HG03520 (cell line): ENCODE results near the gene TRAPPC14.
A peak's percentile ranks its signal among the peaks of the same experiment; 100 is the strongest.
"Not testable (repeated sequence)": the region's sequence is repeated elsewhere in the genome, so short reads cannot be mapped to it uniquely, and the experiment has no call there.

Source experiments
- ATAC-seq: cut with Tn5 transposase; IDR thresholded peaks from one replicate; pipeline ENCODE4 v1.9.1; 2021; ENCODE audit warnings: mild to moderate bottlenecking, moderate library complexity; ENCODE audit not compliant: unreplicated experiment

The TRAPPC14 gene

GRCh38 chr7:100154651-100155491 lies 3.7 kb downstream of the TRAPPC14 start:
- no peak for ATAC-seq

DNA sequence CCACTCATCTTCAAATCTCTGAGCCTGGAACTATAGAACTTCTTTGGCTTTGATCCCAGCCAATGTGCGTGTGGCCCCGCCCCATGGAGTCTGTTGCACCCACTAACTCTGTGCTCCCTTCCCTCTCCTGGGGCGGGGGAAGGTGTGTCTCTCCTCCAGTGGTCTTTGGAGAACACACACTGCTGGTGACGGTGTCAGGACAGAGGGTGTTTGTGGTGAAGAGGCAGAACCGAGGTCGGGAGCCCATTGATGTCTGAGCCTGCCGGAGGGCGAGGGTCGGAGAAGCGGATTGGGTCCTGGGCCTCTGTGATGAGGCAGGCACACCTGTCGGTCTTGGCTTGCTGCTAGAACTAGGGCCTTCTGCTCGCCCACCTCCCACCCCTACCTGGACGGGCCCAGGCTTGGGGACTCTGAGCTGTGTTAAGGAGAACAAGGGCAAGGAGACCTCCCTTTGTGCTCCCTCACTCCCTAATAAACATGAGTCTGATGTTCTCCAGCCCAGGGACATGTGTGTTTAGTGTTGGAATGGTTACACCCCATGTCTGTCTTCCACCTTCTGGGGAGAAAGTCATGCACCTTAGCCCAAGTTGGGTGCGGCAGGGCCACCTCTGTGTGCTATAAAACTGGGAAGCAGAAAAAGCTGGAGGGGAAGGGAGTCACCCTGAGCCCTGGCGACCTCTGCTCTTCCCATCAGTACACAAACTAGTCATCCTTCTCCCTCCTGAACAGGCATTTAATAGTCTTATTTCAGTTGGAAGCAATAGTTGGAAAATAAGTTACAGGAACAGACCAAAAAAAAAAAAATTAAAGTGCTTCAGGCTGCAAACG lies 4.6 kb downstream of the TRAPPC14 start:
- ATAC-seq = no peak

- ATAC-seq = no peak
Observed at GRCh38 chr7:100152937-100153666, 5.4 kb downstream of the TRAPPC14 start.

- ATAC-seq = no peak
Observed at GRCh38 chr7:100152404-100152803, 6.1 kb downstream of the TRAPPC14 start.

- ATAC-seq = peak; percentile 97
Observed at GRCh38 chr7:100148559-100149328, 9.8 kb downstream of the TRAPPC14 start, which contains the start of gene LAMTOR4. Gene LAMTOR4, plus strand, starts transcription at chr7:100148918. Its CDS starts 55 bp downstream, at chr7:100148973.

DNA sequence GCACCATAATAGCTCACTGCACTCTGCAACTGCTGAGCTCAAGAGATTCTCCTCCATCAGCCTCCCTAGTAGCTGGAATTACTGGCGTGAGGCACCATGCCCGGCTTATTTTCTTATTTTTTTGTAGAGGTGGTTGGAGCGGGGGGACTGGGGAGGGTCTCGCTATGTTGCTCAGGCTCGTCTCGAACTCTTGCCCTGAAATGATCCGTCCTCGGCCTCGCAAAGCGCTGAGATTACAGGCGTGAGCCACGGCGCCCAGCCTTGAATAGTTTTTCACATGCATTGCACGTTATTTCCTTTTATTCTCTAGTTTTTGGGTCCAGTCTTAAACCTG lies 10.3 kb downstream of the TRAPPC14 start:
- ATAC-seq = no peak

GRCh38 chr7:100147278-100147677 lies 11.2 kb downstream of the TRAPPC14 start:
- ATAC-seq = no peak

- ATAC-seq = not testable (repeated sequence)
Observed at GRCh38 chr7:100146350-100146749, 12.2 kb downstream of the TRAPPC14 start.

DNA sequence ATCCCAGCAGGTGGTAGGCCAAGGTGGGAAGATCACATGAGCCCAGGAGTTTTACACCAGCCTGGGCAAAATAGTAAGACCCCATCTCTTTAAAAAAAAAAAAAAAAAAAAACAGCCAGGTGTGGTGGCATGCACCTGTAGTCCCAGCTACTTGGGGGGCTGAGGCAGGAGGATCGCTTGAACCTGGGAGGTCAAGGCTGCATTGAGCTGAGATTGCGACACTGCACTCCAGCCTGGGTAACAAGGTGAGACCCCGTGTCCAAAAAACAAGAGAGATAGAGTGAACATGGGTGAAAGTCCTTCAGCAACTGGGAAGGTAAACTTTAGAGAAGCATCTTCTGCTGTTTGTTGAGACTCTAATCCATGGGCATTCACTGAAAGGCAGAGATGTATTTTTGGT lies 16.1 kb downstream of the TRAPPC14 start:
- ATAC-seq = no peak

DNA sequence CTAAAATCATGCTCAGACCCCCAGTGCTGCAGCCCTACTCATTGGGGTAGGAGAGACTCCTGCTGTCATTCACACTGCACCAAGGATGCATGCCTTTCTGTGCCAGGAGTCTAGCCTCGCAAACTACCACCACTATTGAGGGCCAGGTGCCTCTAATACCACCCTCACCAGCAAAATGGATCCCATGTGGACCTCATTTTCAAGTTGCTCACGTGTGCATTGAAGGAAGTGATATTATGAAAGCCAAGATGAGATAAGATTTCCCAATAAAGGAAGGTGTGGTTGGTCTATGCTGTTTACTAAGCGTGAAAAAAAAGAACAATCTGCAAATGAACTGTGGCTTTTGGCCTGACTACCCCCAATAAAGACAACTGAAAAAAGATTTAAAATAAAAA lies 17.0 kb downstream of the TRAPPC14 start:
- no peak for ATAC-seq

DNA sequence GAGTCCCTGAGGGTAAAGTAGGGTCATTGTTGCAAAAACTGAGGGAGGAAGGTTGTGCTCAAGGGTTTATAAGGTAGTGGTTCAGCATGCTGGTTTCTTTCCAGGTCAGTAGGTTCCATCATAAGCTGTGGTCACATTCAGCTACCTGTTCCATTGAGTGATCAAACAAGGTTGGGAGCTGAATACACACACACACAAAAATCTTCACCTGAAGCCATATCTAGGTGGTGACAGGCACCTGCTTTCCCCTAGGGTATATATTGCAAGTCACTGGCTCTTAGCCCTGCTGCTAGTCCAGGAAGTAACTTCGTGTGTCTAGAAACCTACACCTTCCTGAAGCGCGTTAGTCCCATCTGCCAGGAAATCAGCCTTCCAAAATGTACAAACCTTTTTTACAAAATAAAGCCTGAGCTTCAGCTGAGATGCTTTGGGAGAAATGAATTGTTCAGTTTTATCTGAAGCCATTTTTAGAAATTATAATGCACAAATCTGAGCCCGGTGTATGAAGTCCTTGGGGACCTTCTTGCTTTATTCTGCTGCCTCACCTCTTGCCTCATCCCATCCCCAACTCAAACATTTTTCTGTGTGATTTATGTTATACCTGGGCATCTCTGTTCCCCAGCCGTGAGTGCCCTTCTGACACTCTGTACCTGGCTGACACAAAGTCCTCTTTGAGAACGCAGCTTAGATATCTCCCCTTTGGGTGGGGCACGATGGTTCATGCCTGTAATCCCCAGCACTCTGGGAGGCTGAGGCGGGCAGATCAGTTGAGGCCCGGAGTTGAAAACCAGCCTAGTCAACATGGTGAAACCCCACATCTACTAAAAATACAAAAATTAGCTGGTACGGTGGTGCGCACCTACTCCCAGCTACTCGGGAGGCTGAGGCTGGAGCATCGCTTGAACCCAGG lies 20.4 kb downstream of the TRAPPC14 start:
- ATAC-seq = no peak

DNA sequence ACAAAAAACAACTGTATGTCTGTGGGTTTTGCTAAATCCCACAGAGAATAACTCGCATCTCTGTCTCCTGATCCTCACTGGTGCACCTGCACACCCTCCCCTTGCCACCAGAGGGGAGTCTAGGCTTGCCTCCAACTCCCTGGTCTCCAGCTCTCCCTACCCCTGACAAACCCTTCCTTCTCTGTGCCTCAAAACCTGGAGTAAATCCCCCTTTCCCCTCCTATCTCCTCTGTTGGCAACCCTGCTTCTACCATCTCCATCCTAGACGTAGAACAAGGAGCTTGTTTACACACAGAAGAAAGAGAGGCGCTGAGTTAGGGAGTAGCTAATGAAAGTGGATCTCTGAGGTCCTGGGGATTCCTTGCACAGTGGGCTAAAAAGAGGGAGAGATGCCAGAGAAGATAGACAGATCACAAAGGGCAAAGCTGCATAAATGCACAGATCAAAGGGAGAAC lies 25.8 kb downstream of the TRAPPC14 start:
- ATAC-seq = no peak

DNA sequence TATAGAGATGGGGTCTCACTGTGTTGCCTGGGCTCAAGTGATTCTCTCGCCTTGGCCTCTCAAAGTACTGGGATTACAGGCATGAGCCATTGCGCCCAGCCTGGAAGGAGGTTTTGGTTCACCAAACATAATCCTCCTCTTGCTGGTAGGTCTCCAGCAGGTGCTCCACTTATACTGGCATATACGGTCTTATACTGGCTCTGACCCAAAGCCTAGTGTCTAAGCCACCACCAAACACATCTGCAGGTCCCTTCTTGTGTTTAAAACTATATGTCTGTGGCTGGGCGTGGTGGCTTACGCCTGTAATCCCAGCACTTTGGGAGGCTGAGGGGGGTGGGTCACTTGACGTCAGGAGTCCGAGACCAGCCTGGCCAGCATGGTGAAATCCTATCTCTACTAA lies 26.4 kb downstream of the TRAPPC14 start:
- no peak for ATAC-seq

GRCh38 chr7:100130608-100131453 lies 27.7 kb downstream of the TRAPPC14 start:
- ATAC-seq = no peak

- not testable (repeated sequence) for ATAC-seq
Observed at GRCh38 chr7:100130220-100130607, 28.3 kb downstream of the TRAPPC14 start.

DNA sequence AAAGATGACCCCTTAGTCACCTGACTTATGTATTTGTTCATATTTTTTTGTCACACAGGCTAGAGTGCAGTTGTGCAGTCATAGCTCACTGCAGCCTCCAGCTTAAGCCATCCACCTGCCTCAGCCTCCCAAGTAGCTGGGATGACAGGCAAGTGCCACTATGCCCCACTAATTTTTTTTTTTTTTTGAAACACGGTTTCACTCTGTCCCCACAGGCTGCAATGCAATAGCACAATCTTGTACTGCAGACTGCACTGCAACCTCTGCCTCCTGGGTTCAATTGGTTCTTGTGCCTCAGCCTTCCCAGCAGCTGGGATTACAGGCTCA lies 29.9 kb downstream of the TRAPPC14 start:
- no peak for ATAC-seq

DNA sequence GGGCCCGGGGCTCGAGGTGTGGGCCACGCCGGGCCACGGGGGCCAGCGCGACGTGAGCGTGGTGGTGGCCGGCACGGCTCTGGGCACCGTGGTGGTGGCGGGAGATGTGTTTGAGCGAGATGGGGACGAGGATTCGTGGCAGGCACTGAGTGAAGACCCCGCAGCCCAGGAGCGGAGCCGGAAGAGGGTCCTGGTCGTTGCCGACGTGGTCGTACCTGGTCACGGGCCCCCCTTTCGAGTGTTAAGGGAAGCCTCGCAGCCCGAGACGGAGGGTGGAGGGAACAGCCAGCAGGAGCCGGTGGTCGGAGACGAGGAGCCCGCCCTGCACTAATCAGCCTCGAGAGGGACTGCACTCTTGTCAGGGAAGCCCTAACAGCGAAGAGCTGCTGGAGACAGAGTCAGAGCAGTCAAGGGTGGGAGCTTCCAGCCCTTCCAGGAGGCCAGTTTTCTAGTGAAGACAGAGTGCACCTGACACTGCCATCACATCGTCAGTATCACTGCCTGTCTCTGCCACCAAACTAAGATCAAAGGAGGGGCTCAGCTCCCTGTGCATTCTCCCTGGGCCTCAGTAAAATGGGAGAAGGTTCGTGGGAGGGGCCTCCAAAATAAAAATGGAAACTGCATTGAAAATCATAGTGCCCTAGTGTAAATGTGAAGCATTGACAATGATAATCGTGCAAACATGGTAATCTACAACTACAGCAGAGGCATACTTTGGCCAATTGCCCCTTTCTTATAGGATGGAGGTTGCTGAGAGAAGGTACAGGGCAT lies 30.5 kb downstream of the TRAPPC14 start:
- peak; percentile 4 for ATAC-seq
